NT2/D1 (cell line): Measurements from ENCODE around the gene PACS1.

Experiments used
- SUZ12 ChIP-seq: IDR thresholded peaks from 2 replicates; pipeline ENCODE4 v1.6.1; 2011; ENCODE audit not compliant: insufficient read length, insufficient read depth; ENCODE audit errors: extremely low read depth
- YY1 ChIP-seq: IDR thresholded peaks from 2 replicates; pipeline ENCODE4 v1.6.1; 2011; ENCODE audit not compliant: insufficient read length, insufficient read depth
- ZNF274 ChIP-seq: IDR thresholded peaks from 2 replicates; pipeline ENCODE4 v1.6.1; 2011; ENCODE audit warnings: mild to moderate bottlenecking, low read depth, low read length

GRCh38 chr11:66026017-66026529 is 44.0 kb upstream of the PACS1 start, which contains the start of gene CATSPER1:
- no peak for TF ChIP-seq SUZ12
- TF ChIP-seq YY1: no peak
- no peak for TF ChIP-seq ZNF274
